A549 (cell line): ENCODE results near the gene CAMKMT.

Source experiments
- BCL3 ChIP-seq: fragments of >200 bp; sonication (Bioruptor Twin); formaldehyde crosslinking; IDR thresholded peaks from 3 replicates; pipeline ENCODE4 v1.6.1; 2016
- CBX8 ChIP-seq: fragments of 200-600 bp; sonication (generic); IDR thresholded peaks from 2 replicates; pipeline ENCODE4 v1.6.1; 2016
- CEBPB ChIP-seq, 2 experiments: fragments of >200 bp in 1 of 2; sonication (Bioruptor Twin) in 1 of 2; formaldehyde crosslinking in 1 of 2; IDR thresholded peaks; 2 replicates each; pipeline ENCODE4 v1.6.1; 2012 to 2016
- CTCF ChIP-seq: fragments of >200 bp; sonication (Bioruptor Twin); formaldehyde crosslinking; IDR thresholded peaks from 3 replicates; pipeline ENCODE4 v1.5.1; 2016
- ELK1 ChIP-seq: fragments of 150-350 bp; IDR thresholded peaks from 2 replicates; pipeline ENCODE4 v1.6.1; 2014; ENCODE audit warnings: low read depth, mild to moderate bottlenecking, low read length
- EP300 ChIP-seq, 2 experiments: fragments of >200 bp; sonication (Bioruptor Twin); formaldehyde crosslinking; IDR thresholded peaks; 2 replicates in 1 of 2; 3 replicates in 1 of 2; pipeline ENCODE4 v1.6.1; 2016 to 2017
- HMGXB4 ChIP-seq: fragments of 250-450 bp; sonication (Bioruptor Pico); IDR thresholded peaks from 2 replicates; pipeline ENCODE4 v1.5.0; 2021; ENCODE audit warnings: mild to moderate bottlenecking, moderate library complexity, borderline replicate concordance
- HOXB5 ChIP-seq: fragments of 250-450 bp; sonication (Bioruptor Pico); IDR thresholded peaks from 2 replicates; pipeline ENCODE4 v1.5.0; 2020; ENCODE audit warnings: mild to moderate bottlenecking, moderate library complexity
- MYC ChIP-seq: IDR thresholded peaks from 2 replicates; pipeline ENCODE4 v1.6.1; 2012; ENCODE audit warnings: mild to moderate bottlenecking, inconsistent platforms, low read length, improper control_type of control experiment, borderline replicate concordance
- NFE2L2 ChIP-seq: fragments of 150-350 bp; conservative IDR thresholded peaks from 2 replicates; pipeline ENCODE4 v1.6.1; 2014; ENCODE audit warnings: low read length
- POLR2A ChIP-seq: IDR thresholded peaks from 2 replicates; pipeline ENCODE4 v1.6.1; 2012; ENCODE audit warnings: mild to moderate bottlenecking, low read length
- RAD21 ChIP-seq, 2 experiments: fragments of >200 bp in 1 of 2; sonication (Bioruptor Twin) in 1 of 2; formaldehyde crosslinking in 1 of 2; IDR thresholded peaks in 1 of 2; conservative IDR thresholded peaks in 1 of 2; 2 replicates in 1 of 2; 3 replicates in 1 of 2; pipeline ENCODE4 v1.6.1; 2012 to 2018; ENCODE audit warnings: inconsistent platforms in 1 of 2
- RCOR1 ChIP-seq: fragments of 150-350 bp; IDR thresholded peaks from 2 replicates; pipeline ENCODE4 v1.6.1; 2014; ENCODE audit warnings: antibody characterized with exemption, low read length, low read depth
- SMC3 ChIP-seq: fragments of >200 bp; sonication (Bioruptor Twin); formaldehyde crosslinking; IDR thresholded peaks from 3 replicates; pipeline ENCODE4 v1.6.1; 2018; ENCODE audit warnings: inconsistent platforms

- TF ChIP-seq RAD21 (conservative IDR thresholded peaks at IDR 0.05 in 1 of 2, IDR thresholded peaks at IDR 0.05 in 1 of 2) (no peak), CTCF (no peak), POLR2A (no peak), HOXB5 (CRISPR knock-in tag) (no peak), EP300 (IDR thresholded peaks at IDR 0.05) (no peak), NFE2L2 (no peak), HMGXB4 (CRISPR knock-in tag) (no peak), BCL3 (no peak), MYC (no peak), RCOR1 (no peak), SMC3 (no peak), CEBPB (IDR thresholded peaks at IDR 0.05) (no peak), ELK1 (no peak), CBX8 (no peak)
These were observed 13.3 kb upstream of the CAMKMT start for GRCh38 chr2:44348400-44348799.
